Natural killer cell (primary cell): ENCODE data around the gene RGPD3. TPM values are rescaled to one million over a fixed set of nuclear protein-coding genes. Genes with fewer than 3 reads are reported as not detected.

Source experiments
- ATAC-seq, 3 donors: fragments of 150-1000 bp in 2 of 3; fragments of 200-7000 bp in 1 of 3; cut with Tn5 transposase; 1 replicate in 1 of 3; 2 replicates in 2 of 3; pipeline ENCODE4 v1.10.0; 2021; ENCODE audit warnings: mild to moderate bottlenecking in 2 of 3, moderate library complexity in 2 of 3
- DNase-seq, 2 donors: peaks; one replicate each; pipeline versions ENCODE4 v3.0.0 to v3.0.0-alpha.2; 2013 to 2021; ENCODE audit warnings: mixed read lengths in 1 of 2
- H3K27ac ChIP-seq: one replicate; pipeline ENCODE4 v1.5.1; 2013; ENCODE audit warnings: mild to moderate bottlenecking, low read length
- H3K27me3 ChIP-seq: one replicate; pipeline ENCODE4 v1.6.1; 2013; ENCODE audit warnings: low read length; ENCODE audit not compliant: control insufficient read depth, insufficient read depth
- H3K36me3 ChIP-seq: one replicate; pipeline ENCODE4 v1.6.1; 2013; ENCODE audit warnings: low read length; ENCODE audit not compliant: control insufficient read depth, insufficient read depth
- H3K4me1 ChIP-seq: one replicate; pipeline ENCODE4 v1.6.1; 2013; ENCODE audit warnings: low read length; ENCODE audit not compliant: control insufficient read depth, insufficient read depth
- H3K4me3 ChIP-seq: one replicate; pipeline ENCODE4 v1.5.1; 2013; ENCODE audit warnings: low read length
- H3K9me3 ChIP-seq: one replicate; pipeline ENCODE4 v1.6.1; 2013; ENCODE audit warnings: low read length; ENCODE audit not compliant: control insufficient read depth, insufficient read depth
- H3K27ac Mint-ChIP-seq, 2 donors: one replicate each; pipeline ENCODE4 v1.8.0; 2022; ENCODE audit warnings: mild to moderate bottlenecking in 2 of 2, mixed read lengths in 2 of 2, moderate library complexity in 1 of 2
- H3K27me3 Mint-ChIP-seq, 2 donors: one replicate each; pipeline ENCODE4 v1.8.0; 2022; ENCODE audit warnings: low read depth in 2 of 2, mixed read lengths in 2 of 2
- H3K36me3 Mint-ChIP-seq: one replicate; pipeline ENCODE4 v1.8.0; 2022; ENCODE audit warnings: mixed read lengths
- H3K4me1 Mint-ChIP-seq, 2 donors: one replicate each; pipeline ENCODE4 v1.8.0; 2022; ENCODE audit warnings: mixed read lengths in 2 of 2
- H3K4me3 Mint-ChIP-seq: one replicate; pipeline ENCODE4 v1.8.0; 2022; ENCODE audit warnings: mild to moderate bottlenecking, moderate library complexity, mixed read lengths
- H3K9me3 Mint-ChIP-seq, 2 donors: one replicate each; pipeline ENCODE4 v1.8.0; 2022; ENCODE audit warnings: mixed read lengths in 2 of 2
- WGBS: methylation state at CpG from one replicate; pipeline ENCODE4 v1.1.7; 2013; ENCODE audit warnings: missing lambda C conversion rate; ENCODE audit not compliant: insufficient coverage; 5-methylcytosine and 5-hydroxymethylcytosine counted together
- intact Hi-C: fragments of 100-400 bp; cut with micrococcal nuclease; formaldehyde crosslinking; loops from one replicate; pipeline ENCODE4 v1.14.2; 2022
- total RNA-seq, 4 donors: library from RNA; stranded (reverse); fragments of 120-200 nt in 1 of 4; gene quantifications; one replicate each; pipeline versions ENCODE4 v1.2.3 to v1.2.4, GENCODE V29; 2013 to 2022
- TF ChIP-seq, protein P1 (sequence below): fragments of 200-600 bp; IDR thresholded peaks from one replicate; pipeline ENCODE4 v1.8.0; 2022; ENCODE audit warnings: antibody characterized with exemption

RGPD3 gene
- total RNA-seq, 3 donors from 2014 or later (not counting 1 experiment from before 2014, with no cell fraction given): 0.32 to 0.73 TPM; not detected in 1

GRCh38 chr2:106341666-106342065 is 126.5 kb downstream of the RGPD3 start:
- ATAC-seq (no peak), DNase-seq (no peak)
- H3K9me3 Mint-ChIP-seq: no peaks in the 10 kb centered on the region
- no peak overlapping the region for H3K27ac Mint-ChIP-seq
- no peaks in the 10 kb centered on the region for H3K36me3 ChIP-seq
- H3K27me3 ChIP-seq: no peaks in the 10 kb centered on the region
- no peaks in the 10 kb centered on the region for H3K36me3 Mint-ChIP-seq
- intact Hi-C loops: no loop called here
- no peaks in the 10 kb centered on the region for H3K4me1 ChIP-seq
- no peaks in the 10 kb centered on the region for H3K4me1 Mint-ChIP-seq
- no peaks in the 10 kb centered on the region for H3K9me3 ChIP-seq
- H3K27me3 Mint-ChIP-seq: no peaks in the 10 kb centered on the region
- no peak overlapping the region for H3K4me3 Mint-ChIP-seq
- TF ChIP-seq, protein P1, sequence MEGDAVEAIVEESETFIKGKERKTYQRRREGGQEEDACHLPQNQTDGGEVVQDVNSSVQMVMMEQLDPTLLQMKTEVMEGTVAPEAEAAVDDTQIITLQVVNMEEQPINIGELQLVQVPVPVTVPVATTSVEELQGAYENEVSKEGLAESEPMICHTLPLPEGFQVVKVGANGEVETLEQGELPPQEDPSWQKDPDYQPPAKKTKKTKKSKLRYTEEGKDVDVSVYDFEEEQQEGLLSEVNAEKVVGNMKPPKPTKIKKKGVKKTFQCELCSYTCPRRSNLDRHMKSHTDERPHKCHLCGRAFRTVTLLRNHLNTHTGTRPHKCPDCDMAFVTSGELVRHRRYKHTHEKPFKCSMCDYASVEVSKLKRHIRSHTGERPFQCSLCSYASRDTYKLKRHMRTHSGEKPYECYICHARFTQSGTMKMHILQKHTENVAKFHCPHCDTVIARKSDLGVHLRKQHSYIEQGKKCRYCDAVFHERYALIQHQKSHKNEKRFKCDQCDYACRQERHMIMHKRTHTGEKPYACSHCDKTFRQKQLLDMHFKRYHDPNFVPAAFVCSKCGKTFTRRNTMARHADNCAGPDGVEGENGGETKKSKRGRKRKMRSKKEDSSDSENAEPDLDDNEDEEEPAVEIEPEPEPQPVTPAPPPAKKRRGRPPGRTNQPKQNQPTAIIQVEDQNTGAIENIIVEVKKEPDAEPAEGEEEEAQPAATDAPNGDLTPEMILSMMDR: no peak
- H3K4me3 ChIP-seq: no peak overlapping the region
- H3K27ac ChIP-seq: no peak overlapping the region
- WGBS: 85% methylated on average over 5 of the region's 5 CpGs

Other genes with a start within 250 kb of the RGPD3 start
- 1 to 10 TPM in 1 of 3 donors, under 1 TPM in 2; 0.36 to 1.0 (median 0.49) TPM for gene CD8B2, start 19.0 kb upstream of the RGPD3 start, total RNA-seq